ES-I3 (cell line): ENCODE results near the gene PACS1.
"Not testable (repeated sequence)": the region's sequence is repeated elsewhere in the genome, so short reads cannot be mapped to it uniquely, and the experiment has no call there.

Experiments
- H3K36me3 ChIP-seq: 2 replicates; pipeline ENCODE4 v1.6.1; 2013; ENCODE audit warnings: mild to moderate bottlenecking, low read length, control low read depth, moderate library complexity; ENCODE audit not compliant: insufficient read depth
- H3K4me1 ChIP-seq: 2 replicates; pipeline ENCODE4 v1.6.1; 2013; ENCODE audit warnings: mild to moderate bottlenecking, control low read depth, low read length; ENCODE audit not compliant: insufficient read depth
- H3K9ac ChIP-seq: 2 replicates; pipeline ENCODE4 v1.6.1; 2013; ENCODE audit warnings: low read depth, mild to moderate bottlenecking, low read length, moderate library complexity
- H3K9me3 ChIP-seq: 2 replicates; pipeline ENCODE4 v1.6.1; 2013; ENCODE audit warnings: mild to moderate bottlenecking, low read length, moderate library complexity; ENCODE audit not compliant: control insufficient read depth, insufficient read depth

PACS1 gene

DNA sequence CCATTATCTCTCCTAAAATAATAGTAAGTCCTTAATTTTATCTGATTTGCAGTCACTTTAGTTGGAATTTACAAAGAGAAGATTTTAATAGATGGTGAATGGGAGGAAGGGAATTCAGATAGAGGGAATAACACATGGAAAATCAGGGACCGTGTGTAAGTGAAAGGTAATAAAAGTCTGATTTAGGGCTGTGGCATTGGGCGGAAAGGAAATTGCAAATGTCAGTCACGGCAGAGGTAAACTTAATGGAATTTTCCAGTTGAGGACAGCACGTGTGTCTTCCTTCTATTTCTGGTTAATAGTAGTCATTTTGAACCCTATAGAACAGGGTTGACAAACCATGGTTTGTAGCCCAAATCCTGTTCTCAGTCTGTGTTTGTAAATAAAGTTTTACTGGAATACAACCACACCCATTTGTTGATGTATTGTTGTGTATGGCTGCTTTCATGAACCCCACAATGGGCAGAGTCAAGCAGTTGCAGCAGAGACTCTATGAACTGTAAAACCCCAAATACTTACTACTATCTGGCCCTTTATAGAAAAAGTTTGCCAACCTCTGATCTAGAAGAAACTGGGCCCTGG lies 34.1 kb downstream of the PACS1 start:
- H3K4me1 ChIP-seq, result peaks cover 21% of the 10 kb centered on the region
- no peak overlapping the region for H3K9ac ChIP-seq

DNA sequence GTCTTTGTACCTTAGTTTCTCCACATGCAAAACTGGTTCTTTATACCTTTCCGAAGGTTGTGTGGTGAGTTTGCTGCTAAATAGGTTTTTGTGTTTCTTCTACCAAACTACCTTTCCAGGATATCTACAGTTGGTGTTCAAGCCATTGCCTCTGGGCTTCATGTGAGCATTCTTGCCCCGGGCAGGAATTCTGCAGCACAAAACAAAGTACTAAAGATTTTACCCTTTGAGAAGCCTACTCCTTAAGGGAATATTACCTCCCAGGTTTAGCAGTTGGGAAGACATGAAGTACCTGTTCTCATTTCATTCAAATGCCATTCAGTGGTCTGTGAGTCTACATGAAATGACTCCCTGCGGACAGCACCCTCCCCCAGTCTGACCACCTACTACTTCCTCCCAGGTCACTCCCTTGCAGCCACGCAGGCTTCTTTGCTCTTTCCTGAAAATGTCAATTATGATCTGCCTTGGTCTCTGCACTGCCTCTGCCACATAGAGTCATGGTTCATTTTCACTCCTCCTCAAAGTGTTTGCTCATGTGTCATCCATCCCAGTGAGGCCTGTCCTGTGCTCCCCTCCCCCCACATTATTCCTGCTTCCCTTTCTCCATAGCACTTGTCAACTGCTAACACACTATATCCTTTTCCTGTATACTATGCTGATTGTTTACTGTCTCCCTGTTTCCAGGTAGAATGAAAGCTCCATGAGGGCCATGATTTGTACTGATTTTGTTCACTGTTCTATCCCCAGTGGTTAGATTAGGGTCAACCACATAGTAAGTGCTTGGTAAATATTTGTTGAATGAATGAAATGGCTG lies 36.9 kb downstream of the PACS1 start:
- Histone ChIP-seq H3K9ac (no peak overlapping the region), H3K9me3 (no peaks in the 10 kb centered on the region), H3K36me3 (no peaks in the 10 kb centered on the region), H3K4me1 (peaks cover 23% of the 10 kb centered on the region)

More for the DNA sequence above, 34.1 kb downstream of the PACS1 start:
- no peaks in the 10 kb centered on the region for H3K36me3 ChIP-seq
- no peaks in the 10 kb centered on the region for H3K9me3 ChIP-seq

DNA sequence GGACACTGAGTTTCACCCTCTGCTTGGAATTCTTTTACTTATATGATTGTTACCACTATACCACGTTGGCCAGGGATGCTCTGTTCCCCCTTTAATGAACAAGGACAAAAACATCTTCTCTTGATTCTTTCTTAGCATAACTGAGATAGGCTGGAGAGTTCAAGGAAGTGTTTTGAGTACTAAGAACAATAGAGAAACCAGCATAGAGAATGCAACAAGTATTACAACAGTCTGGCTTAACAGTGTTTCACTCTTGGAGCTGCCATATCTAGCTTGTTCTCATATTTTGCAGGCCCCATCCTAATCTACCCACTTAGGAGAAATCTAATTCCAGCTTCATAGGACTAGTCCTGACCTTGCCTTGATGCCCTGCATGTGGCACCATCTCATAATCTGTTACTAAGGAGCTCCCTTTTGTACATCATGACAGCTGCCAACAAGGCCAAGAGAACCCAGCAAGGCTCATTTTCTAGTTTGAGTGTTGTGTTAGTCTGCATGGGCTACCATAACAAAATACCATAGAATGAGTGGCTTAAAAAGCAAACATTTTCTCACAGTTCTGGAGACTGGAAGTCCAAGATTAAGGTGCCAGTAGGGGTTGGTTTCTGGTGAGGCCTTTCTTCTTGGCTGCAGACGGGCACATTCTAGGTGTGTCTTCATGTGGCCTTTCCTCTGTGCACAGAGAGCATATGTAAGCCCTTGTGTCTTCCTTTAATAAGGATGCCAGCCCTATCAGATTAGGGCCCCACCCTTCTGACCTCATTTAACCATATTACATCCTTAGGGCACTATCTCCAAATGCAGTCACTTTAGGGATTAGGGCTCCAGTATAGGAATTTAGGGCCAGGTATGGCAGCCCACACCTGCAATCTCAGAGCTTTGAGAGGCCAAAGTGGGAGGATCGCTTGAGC lies 37.8 kb downstream of the PACS1 start:
- H3K9me3 ChIP-seq, result no peaks in the 10 kb centered on the region
- peaks cover 31% of the 10 kb centered on the region for H3K4me1 ChIP-seq
- H3K9ac ChIP-seq, result no peak overlapping the region
- H3K36me3 ChIP-seq, result no peaks in the 10 kb centered on the region

DNA sequence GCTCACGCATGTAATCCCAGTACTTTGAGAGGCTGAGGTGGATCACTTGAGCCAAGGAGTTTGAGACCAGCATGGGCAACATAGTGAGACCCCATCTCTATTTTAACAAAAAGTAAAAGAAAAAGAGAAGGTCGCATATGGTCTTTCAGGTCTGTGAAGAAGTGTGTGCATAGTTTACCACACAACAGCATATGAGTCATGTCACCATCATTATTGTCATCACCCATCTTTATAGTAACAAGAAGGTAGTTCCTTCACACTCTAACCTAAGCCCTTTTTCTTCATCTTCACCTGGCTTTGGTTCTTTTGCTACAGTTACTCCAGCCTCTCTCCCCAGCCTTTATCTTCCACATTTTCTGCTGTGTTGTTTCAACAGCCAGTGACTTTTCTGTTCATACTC lies 39.2 kb downstream of the PACS1 start:
- no peak overlapping the region for H3K9ac ChIP-seq
- H3K36me3 ChIP-seq, result no peaks in the 10 kb centered on the region
- peaks cover 38% of the 10 kb centered on the region for H3K4me1 ChIP-seq
- H3K9me3 ChIP-seq, result no peaks in the 10 kb centered on the region

DNA sequence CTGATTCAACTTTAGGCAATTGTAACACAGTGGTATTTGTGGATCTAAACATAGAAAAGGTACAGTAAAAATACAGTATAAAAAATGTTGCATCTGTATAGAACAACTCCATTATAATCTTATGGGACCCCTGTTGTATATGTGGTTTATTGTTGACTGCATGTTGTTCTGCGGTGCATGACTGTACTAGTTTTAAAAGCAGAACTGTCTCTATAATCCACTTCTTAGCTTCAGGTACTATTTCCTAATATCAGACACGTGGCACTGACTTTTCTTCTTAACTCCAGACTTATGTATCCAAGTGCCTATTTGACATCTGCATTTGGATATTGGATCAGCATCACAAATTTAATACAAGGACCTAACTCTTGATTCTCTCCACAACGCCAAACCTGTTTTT lies 41.1 kb downstream of the PACS1 start:
- H3K9me3 ChIP-seq, result no peaks in the 10 kb centered on the region
- peaks cover 46% of the 10 kb centered on the region for H3K4me1 ChIP-seq
- H3K36me3 ChIP-seq, result no peaks in the 10 kb centered on the region
- no peak overlapping the region for H3K9ac ChIP-seq

DNA sequence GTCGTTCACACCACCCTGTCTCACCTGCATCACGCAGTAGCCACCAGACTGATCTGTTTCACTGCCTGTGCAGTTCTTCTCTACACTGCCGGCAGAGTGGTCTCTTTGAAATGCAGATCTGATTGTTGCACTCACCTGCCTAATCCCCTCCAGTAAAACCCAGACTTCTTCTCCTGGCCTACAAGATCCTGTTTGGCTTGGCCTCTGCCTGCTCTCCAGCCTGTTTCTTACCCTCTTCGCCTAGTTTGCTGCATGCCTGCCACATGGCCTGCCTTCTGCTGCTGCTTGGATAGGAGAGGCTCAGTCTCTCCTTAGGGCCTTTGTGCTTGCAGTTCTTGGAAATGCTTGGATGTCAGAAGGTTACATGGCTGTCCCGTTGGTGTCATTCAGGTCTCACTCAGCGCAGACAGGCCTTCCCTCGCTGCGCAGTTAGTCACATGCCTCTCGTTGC lies 42.0 kb downstream of the PACS1 start:
- Histone ChIP-seq H3K9me3 (no peaks in the 10 kb centered on the region), H3K9ac (no peak overlapping the region), H3K36me3 (no peaks in the 10 kb centered on the region), H3K4me1 (peaks cover 42% of the 10 kb centered on the region)

DNA sequence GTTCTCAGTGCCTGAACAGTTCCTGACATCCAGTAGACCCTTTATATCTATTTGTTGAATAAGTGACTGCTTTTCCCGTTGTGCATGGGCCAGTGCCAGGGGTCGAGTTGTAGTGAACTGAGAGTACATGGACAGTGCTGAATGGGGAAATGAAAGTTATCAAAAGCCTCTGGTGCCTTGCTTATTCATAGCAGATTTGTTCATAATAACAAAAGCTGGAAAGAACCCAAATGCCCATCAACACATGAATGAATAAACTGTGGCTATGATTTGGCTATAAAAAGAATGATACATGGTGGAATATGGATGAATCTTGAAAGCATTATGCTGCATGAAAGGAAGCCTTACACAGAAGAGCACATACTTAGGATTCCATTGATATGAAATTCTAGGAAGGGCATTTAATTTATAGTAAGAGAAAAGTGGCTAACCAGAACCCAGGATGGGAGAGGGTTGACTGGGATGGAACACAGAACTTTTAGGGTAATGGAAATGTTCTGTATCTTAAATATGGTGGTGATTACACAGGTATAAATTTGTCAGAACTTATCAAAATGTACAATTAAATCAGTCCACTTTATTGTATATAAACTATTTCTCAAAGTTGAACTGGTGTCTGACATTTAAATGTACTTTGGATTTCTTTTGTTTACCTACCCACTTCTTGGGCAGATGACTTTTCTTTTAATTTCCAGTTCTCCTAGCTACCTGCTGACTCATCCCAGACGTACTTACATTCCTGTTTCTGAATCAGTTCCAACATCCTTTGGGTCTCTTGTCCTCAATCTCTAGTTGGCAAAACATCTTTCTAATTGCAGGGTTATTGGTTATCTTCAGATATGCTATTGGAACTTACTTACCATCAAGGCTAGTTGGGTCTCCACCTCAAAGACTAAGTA lies 42.8 kb downstream of the PACS1 start:
- H3K9me3 ChIP-seq, result no peaks in the 10 kb centered on the region
- H3K36me3 ChIP-seq, result no peaks in the 10 kb centered on the region
- H3K9ac ChIP-seq, result no peak overlapping the region
- H3K4me1 ChIP-seq, result peaks cover 37% of the 10 kb centered on the region

DNA sequence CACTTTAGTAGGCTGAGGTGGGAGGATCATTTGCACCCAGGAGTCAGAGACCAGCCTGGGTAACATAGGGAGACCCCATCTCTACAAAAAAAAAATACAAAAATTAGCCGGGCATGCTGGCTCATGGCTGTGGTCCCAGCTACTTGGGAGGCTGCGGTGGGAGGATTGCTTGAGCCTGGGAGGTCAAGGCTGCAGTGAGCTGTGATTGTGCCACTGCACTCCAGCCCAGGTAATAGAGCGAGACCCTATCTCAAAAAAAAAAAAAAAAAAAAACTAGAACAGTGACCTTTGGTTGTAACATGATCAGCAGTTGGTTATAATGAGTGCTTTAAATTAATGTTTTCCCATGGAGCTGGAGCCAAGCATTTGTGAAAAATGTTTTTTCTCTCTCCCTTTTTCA lies 44.9 kb downstream of the PACS1 start:
- H3K9ac ChIP-seq, H3K36me3 ChIP-seq, H3K9me3 ChIP-seq: not testable (repeated sequence)
- H3K4me1 ChIP-seq, result peaks cover 49% of the 10 kb centered on the region

DNA sequence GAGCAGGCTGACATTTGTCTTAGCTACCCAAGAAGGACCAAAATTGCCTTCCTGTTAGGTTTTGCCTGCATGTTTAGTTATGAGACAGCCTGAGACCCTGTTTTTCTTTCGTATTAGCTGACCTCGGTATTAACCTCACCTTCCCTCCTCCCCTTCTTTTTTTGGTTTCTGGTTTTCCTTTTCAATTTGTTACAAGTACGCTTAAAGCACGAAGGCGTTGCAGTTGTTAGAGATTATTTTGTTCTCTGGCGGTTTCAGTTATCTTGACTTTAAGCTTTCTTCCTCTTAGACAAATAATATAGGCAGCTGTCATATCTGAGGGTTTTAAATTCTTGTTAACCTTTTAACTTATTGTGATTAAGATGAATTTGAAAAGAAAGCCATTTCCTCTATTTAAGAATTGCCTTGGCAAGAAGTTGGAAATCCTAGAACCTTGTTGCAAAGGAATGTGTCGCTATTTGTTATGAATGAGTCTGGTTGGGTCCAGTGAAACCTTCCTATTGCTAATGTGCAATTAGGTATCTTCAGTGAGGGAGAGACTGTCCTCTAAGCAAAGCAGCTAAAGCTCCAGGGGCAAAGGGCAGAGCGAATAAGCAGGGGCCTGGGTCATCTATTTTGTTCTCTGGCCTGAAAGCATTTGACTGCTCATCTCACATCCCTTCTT lies 45.7 kb downstream of the PACS1 start:
- H3K4me1 ChIP-seq, result peaks cover 49% of the 10 kb centered on the region
- no peaks in the 10 kb centered on the region for H3K36me3 ChIP-seq
- H3K9me3 ChIP-seq, result no peaks in the 10 kb centered on the region
- H3K9ac ChIP-seq, result no peak overlapping the region

DNA sequence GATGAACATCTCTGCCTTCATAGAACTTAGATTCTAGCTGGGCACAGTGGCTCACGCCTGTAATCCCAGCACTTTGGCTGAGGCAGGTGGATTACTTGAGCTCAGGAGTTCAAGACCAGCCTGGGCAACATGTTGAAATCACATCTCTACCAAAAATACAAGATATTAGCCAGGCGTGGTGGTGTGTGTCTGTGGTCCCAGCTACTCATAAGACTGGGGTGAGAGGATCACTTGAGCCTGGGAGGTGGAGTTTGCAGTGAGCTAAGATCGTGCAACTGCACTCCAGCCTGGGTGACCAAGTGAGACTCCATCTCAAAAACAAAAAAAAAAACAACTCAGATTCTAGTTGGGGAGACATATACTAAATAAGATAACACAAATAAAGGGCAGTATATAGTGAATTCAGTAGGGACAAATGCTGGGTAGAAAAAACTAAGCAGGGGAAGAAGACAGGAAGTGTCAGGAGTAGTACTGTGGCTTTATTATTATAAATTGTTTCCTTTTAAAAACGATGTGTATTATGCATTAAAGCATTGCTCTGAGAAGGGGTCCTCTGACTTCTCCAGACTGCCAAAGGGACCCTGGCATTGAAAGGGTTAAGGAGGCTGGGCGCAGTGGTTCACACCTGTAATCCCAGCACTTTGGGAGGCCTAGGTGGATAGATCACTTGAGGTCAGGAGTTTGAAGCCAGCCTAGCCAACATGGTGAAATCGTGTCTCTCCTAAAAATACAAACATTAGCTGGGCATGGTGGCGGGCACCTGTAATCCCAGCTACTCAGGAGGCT lies 46.7 kb downstream of the PACS1 start:
- Histone ChIP-seq H3K9ac (no peak overlapping the region), H3K9me3 (no peaks in the 10 kb centered on the region), H3K36me3 (no peaks in the 10 kb centered on the region), H3K4me1 (peaks cover 49% of the 10 kb centered on the region)

DNA sequence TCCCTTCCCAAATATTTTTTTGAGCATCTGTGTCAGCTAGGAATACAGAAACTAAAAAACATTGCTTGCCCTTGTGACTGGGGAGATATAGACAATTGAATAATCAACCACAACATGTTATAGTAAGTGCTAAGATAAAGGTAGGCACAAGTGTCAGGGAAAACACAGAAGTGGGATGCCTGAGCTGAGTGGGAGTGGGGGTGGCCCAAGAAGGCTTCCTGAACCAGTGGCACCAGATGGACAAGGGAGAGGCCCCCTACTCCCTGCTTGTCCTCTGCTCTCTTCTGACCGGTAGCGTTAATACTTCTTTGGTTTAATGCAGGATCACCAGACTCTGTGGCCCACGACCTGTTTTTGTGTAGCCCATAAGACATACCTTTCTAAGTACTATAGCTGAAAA lies 48.8 kb downstream of the PACS1 start:
- no peaks in the 10 kb centered on the region for H3K9me3 ChIP-seq
- no peak overlapping the region for H3K9ac ChIP-seq
- H3K36me3 ChIP-seq, result no peaks in the 10 kb centered on the region
- H3K4me1 ChIP-seq, result peaks cover 29% of the 10 kb centered on the region

DNA sequence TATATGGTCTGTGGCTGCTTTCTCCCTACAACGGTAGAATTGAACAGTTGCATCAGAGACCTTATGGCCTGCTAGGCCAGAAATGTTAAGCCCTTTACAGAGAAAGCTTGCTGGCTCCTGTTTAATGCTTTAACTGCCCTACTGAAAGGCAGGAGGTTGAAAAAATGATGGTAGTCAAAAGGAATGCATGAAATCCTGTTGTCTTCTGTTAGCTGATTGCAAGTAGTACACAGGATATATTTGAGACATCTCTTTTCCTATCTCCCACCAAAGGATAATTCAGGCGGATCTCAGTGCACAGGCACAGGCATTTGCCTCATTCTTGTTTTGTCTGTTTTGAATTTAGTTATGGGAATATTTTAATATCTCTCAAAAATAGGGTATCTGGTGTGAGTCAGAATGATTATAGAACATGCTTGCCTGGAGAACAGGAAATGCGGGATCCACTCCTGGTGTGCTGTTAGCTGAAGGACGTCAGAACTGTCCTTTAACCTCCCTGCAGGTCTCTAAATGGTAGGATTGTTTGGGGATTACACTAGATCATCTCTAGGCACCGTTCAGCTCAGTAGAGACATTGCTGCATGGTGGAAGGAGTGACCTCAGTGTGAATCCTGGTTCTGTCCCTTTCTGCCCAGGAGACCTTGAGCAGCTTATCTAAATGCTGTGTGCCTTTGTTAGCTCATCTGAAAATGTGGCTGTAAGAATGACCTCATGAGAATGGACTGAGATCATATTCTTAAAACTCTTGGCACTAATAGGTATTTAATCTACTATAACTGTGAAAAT lies 49.5 kb downstream of the PACS1 start:
- Histone ChIP-seq H3K9me3 (no peaks in the 10 kb centered on the region), H3K36me3 (no peaks in the 10 kb centered on the region), H3K4me1 (peaks cover 29% of the 10 kb centered on the region), H3K9ac (no peak overlapping the region)
